ENCODE results near the gene CPT1B. TPM values are rescaled to one million over a fixed set of nuclear protein-coding genes. Genes with fewer than 3 reads are reported as not detected.
A peak's percentile ranks its signal among the peaks of the same experiment; 100 is the strongest.

The CPT1B gene
- total RNA-seq, 1 donor from 2014 or later: 0.43 TPM

DNA sequence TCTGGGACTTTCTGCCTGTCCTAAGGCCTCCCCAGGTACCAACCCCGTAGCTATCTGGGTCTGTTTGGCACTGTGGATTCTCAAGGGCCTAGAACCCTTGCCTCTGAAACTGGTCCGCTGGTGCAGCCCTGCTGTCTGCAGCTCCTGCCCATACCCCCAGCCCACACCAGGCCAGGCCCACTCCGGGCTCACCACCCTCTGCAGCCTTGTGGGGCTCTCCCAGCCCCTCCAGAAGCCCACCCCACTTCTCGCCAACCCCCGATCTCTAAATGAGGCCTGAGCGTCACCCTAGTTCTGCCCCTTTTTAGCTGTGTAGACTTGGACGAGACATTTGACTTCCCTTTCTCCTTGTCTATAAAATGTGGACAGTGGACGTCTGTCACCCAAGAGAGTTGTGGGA, 27.8 kb downstream of the CPT1B start:
- H3K4me1 ChIP-seq: peaks cover 5 to 7% of the 10 kb centered on the region in 2 donors
- no peak for DNase-seq (ENCODE audit: low spot score in 2 of 2)
- TF ChIP-seq, protein P1, sequence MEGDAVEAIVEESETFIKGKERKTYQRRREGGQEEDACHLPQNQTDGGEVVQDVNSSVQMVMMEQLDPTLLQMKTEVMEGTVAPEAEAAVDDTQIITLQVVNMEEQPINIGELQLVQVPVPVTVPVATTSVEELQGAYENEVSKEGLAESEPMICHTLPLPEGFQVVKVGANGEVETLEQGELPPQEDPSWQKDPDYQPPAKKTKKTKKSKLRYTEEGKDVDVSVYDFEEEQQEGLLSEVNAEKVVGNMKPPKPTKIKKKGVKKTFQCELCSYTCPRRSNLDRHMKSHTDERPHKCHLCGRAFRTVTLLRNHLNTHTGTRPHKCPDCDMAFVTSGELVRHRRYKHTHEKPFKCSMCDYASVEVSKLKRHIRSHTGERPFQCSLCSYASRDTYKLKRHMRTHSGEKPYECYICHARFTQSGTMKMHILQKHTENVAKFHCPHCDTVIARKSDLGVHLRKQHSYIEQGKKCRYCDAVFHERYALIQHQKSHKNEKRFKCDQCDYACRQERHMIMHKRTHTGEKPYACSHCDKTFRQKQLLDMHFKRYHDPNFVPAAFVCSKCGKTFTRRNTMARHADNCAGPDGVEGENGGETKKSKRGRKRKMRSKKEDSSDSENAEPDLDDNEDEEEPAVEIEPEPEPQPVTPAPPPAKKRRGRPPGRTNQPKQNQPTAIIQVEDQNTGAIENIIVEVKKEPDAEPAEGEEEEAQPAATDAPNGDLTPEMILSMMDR (IDR thresholded peaks at IDR 0.05): no peak

DNA sequence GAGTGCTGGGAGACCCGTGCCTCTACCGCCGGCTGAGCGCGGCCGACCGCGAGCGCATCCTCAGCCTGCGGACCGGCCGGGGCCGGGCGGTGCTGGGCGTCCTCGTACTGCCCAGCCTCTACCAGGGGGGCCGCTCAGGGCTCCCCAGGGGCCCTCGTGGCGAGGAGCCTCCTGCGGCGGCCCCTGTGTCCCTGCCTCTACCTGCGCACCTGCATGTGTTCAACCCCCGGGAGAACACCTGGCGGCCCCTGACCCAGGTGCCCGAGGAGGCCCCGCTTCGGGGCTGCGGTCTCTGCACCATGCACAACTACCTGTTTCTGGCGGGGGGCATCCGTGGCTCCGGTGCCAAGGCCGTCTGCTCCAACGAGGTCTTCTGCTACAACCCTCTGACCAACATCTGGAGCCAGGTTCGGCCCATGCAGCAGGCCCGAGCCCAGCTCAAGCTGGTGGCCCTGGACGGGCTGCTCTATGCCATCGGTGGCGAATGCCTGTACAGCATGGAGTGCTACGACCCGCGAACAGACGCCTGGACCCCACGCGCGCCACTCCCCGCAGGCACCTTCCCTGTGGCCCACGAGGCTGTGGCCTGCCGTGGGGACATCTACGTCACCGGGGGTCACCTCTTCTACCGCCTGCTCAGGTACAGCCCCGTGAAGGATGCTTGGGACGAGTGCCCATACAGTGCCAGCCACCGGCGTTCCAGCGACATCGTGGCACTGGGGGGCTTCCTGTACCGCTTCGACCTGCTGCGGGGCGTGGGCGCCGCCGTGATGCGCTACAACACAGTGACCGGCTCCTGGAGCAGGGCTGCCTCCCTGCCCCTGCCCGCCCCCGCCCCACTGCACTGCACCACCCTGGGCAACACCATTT, 29.1 kb downstream of the CPT1B start:
- Histone ChIP-seq H3K4me1 (peaks cover 5 to 10% of the 10 kb centered on the region in 2 donors), H3K36me3 (no peaks in the 10 kb centered on the region), H3K9me3 (no peaks in the 10 kb centered on the region), H3K27me3 (peaks cover 19% of the 10 kb centered on the region), H3K27ac (no peak overlapping the region), H3K4me3 (peak overlapping the region; percentile 19 to 51)
- no peak for DNase-seq (ENCODE audit: low spot score in 2 of 2)
- TF ChIP-seq, protein P1 (IDR thresholded peaks at IDR 0.05): no peak
- intact Hi-C loops (cut with DNase I): no loop called here

More for the DNA sequence above, 27.8 kb downstream of the CPT1B start:
- Histone ChIP-seq H3K27ac (no peak overlapping the region), H3K36me3 (no peaks in the 10 kb centered on the region), H3K27me3 (peaks cover 19% of the 10 kb centered on the region), H3K9me3 (no peaks in the 10 kb centered on the region), H3K4me3 (no peak overlapping the region)
- intact Hi-C loops (cut with DNase I): no loop called here

- TF ChIP-seq, protein P1 (IDR thresholded peaks at IDR 0.05): no peak
- Histone ChIP-seq H3K4me3 (peak overlapping the region; percentile 19 to 51), H3K27me3 (peaks cover 19% of the 10 kb centered on the region), H3K4me1 (peaks cover 8 to 10% of the 10 kb centered on the region in 2 donors), H3K27ac (no peak overlapping the region), H3K9me3 (no peaks in the 10 kb centered on the region), H3K36me3 (no peaks in the 10 kb centered on the region)
- DNase-seq (ENCODE audit: low spot score in 2 of 2): no peak
- intact Hi-C loops (cut with DNase I): no loop called here
Measured at GRCh38 chr22:50548040-50548920, 29.9 kb downstream of the CPT1B start.

DNA sequence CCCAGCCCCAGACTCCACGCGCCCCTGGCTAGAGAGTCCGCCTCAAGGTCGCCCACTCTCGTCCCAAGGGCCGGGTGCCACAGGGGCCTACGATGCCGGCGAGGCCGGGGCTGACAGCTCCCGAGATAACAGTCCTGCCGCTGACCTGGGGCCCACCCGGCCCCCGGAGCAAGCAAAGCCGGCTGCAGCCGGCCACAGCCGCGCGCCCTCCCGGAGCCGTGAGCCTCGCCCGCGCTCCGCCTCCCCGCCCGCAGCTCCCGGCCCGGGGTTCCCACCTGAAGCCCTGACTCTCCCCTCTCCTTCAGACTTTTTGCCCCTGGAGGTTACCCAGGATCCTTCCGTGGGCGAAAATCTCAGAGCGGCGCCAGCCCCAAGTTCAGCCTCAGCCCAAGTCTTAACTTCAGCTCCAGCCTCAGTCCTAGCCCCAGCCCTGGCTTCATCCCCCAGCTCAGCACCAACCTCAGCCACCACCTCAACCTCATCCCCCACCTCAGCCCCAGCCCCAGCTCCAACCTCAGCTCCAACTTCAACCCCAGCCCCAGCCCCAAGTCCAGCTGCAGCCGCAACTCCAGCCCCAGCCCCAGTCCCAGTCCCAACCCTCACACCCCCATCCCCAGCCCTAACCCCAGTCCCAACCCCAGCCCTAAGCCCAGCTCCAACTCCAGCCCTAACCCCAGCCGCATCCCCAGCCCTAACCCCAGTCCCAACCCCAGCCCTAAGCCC, 30.8 kb downstream of the CPT1B start:
- H3K27ac ChIP-seq: no peak overlapping the region
- H3K9me3 ChIP-seq: no peaks in the 10 kb centered on the region
- TF ChIP-seq, protein P1 (IDR thresholded peaks at IDR 0.05): no peak
- no peak overlapping the region for H3K4me3 ChIP-seq
- peaks cover 8 to 10% of the 10 kb centered on the region in 2 donors for H3K4me1 ChIP-seq
- intact Hi-C loops (cut with DNase I): no loop called here
- H3K36me3 ChIP-seq: no peaks in the 10 kb centered on the region
- peaks cover 19% of the 10 kb centered on the region for H3K27me3 ChIP-seq
- no peak for DNase-seq (ENCODE audit: low spot score in 2 of 2)
